ENCODE measurements around the gene OR52K1. TPM values are rescaled to one million over a fixed set of nuclear protein-coding genes. Genes with fewer than 3 reads are reported as not detected.

Gene OR52K1
- total RNA-seq, 2 experiments from 2014 or later = not detected

GRCh38 chr11:4459500-4459899 is 22.9 kb upstream of the OR52K1 start:
- H3K36me3 ChIP-seq (ENCODE audit: insufficient read depth, low read length) = no peaks in the 10 kb centered on the region
- ATAC-seq (ENCODE audit: poor library complexity) = peak; percentile 41
- DNase-seq = peak in 5 of 14 experiments; percentile 1 to 42 (median 4)
- Mint-ChIP-seq H3K36me3 (ENCODE audit: low read depth) (no peaks in the 10 kb centered on the region), H3K4me3 (no peak overlapping the region), H3K9me3 (peaks cover 5% of the 10 kb centered on the region), H3K27ac (no peak overlapping the region), H3K4me1 (ENCODE audit: low read depth) (peaks cover 6% of the 10 kb centered on the region), H3K27me3 (peaks cover 19% of the 10 kb centered on the region)
- peaks cover 0 to 6% of the 10 kb centered on the region in 2 experiments for H3K27me3 ChIP-seq (ENCODE audit: control insufficient read depth in 1 of 2, insufficient read depth in 2 of 2, low read length in 2 of 2)
- H3K4me3 ChIP-seq (ENCODE audit: low read length) = no peak overlapping the region
- H3K9me3 ChIP-seq (ENCODE audit: control insufficient read depth in 1 of 2, insufficient read depth in 1 of 2, low read length in 2 of 2) = peaks cover 0 to 2% of the 10 kb centered on the region in 2 experiments
- intact Hi-C loops (cut with DNase I, micrococcal nuclease) = no loop called here
- no peak for TF ChIP-seq CTCF (IDR thresholded peaks at IDR 0.05)
- no peak overlapping the region for H3K27ac ChIP-seq (ENCODE audit: low read depth in 1 of 2, low read length in 2 of 2)
- ChIA-PET CTCF (no interaction called here), POLR2A (no interaction called here)
- peaks cover 3% of the 10 kb centered on the region for H3K4me1 ChIP-seq (ENCODE audit: insufficient read depth, low read length)

DNA sequence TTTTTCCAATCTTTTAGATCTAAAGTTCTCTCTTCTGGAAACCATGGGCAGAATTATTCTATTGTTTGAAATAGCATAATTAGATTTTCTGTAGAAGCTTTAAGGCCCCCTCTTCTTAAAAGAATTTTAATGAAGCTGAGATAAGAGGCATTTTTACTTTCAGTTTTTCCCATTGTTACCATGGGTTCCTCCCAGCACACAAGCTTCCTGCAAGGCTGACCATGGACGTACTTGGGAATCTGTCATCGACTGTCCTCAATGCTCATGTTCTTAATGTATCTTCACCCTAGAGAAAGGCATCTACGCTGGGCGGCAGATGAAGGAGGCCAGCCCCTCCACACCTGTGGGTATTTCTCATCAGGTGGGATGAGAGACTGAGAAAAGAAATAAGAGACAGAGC is 22.3 kb upstream of the OR52K1 start:
- Mint-ChIP-seq H3K4me3 (no peak overlapping the region), H3K36me3 (ENCODE audit: low read depth) (no peaks in the 10 kb centered on the region), H3K4me1 (ENCODE audit: low read depth) (peaks cover 6% of the 10 kb centered on the region), H3K9me3 (peaks cover 5% of the 10 kb centered on the region), H3K27me3 (peaks cover 19% of the 10 kb centered on the region), H3K27ac (no peak overlapping the region)
- DNase-seq (no peak), ATAC-seq (ENCODE audit: poor library complexity) (no peak)
- no peak for TF ChIP-seq CTCF (IDR thresholded peaks at IDR 0.05)
- intact Hi-C loops (cut with DNase I, micrococcal nuclease) = no loop called here
- ChIA-PET CTCF (no interaction called here), POLR2A (no interaction called here)
- H3K36me3 ChIP-seq (ENCODE audit: insufficient read depth, low read length) = no peaks in the 10 kb centered on the region
- H3K27me3 ChIP-seq (ENCODE audit: control insufficient read depth in 1 of 2, insufficient read depth in 2 of 2, low read length in 2 of 2) = peaks cover 0 to 6% of the 10 kb centered on the region in 2 experiments
- peaks cover 0 to 6% of the 10 kb centered on the region in 2 experiments for H3K9me3 ChIP-seq (ENCODE audit: control insufficient read depth in 1 of 2, insufficient read depth in 1 of 2, low read length in 2 of 2)
- no peak overlapping the region for H3K4me3 ChIP-seq (ENCODE audit: low read length)
- no peak overlapping the region for H3K27ac ChIP-seq (ENCODE audit: low read depth in 1 of 2, low read length in 2 of 2)
- H3K4me1 ChIP-seq (ENCODE audit: insufficient read depth, low read length) = peaks cover 3% of the 10 kb centered on the region

DNA sequence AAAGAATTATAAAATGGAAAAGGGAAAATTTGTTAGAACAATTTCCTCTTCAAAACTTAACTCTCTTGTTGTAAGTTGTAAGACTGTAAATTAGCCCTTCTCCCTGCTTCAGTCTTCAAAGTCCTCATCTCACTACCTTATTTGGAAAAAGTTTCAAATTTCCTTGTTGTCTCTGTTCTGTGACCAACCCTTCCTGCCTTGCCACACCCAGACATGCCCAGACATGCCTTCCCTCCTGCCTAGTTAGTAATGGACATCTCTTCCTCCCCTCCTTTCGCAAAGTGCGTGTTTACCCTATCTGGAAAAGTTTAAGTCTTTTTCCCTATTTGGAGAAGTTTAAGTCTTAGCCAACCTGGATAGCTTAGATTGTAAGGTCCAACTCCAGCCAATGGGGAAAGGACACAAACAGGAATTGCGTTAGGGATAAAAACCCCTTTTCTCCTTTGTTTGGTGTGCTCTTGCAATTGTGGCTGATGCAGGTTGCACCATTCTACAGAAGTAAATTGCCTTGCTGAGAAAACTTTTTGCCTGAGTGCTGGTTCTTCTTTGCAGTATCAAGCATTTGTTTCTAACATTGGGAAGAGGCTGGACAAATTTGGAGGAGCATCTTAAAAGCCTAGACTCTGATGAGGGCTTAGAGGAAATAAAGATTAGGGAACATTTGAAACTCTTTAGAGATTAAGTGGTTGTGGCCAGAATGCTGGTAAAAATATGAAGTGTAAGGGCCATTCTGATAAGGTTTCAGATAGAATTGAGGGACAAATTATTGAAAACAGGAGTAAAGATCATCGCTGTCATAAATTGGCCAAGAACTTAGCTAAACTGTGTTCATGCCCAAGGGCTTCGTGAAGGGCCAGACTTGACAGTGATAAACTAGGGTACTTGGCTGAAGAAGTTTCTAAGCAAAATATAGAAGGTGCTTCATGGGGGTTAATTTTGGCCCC is 18.0 kb upstream of the OR52K1 start:
- Histone ChIP-seq H3K4me3 (ENCODE audit: low read length) (no peak overlapping the region), H3K27me3 (ENCODE audit: control insufficient read depth in 1 of 2, insufficient read depth in 2 of 2, low read length in 2 of 2) (no peaks in the 10 kb centered on the region), H3K36me3 (ENCODE audit: insufficient read depth, low read length) (no peaks in the 10 kb centered on the region), H3K27ac (ENCODE audit: low read depth in 1 of 2, low read length in 2 of 2) (no peak overlapping the region), H3K4me1 (ENCODE audit: insufficient read depth, low read length) (peaks cover under 1% of the 10 kb centered on the region), H3K9me3 (ENCODE audit: control insufficient read depth in 1 of 2, insufficient read depth in 1 of 2, low read length in 2 of 2) (peaks cover 3 to 6% of the 10 kb centered on the region in 2 experiments)
- CTCF ChIA-PET = interaction anchor here (1.1 kb wide), 1 partner anchor 54 kb away, joined by 3 read pairs; no protein-coding TSS in a partner anchor
- ATAC-seq (ENCODE audit: poor library complexity) = no peak
- Mint-ChIP-seq H3K4me3 (no peak overlapping the region), H3K9me3 (peaks cover 5% of the 10 kb centered on the region), H3K27me3 (peaks cover 8% of the 10 kb centered on the region), H3K27ac (no peak overlapping the region), H3K36me3 (ENCODE audit: low read depth) (no peaks in the 10 kb centered on the region), H3K4me1 (ENCODE audit: low read depth) (no peaks in the 10 kb centered on the region)
- intact Hi-C loops (cut with DNase I, micrococcal nuclease) = no loop called here
- POLR2A ChIA-PET = no interaction called here
- no peak for DNase-seq
- no peak for TF ChIP-seq CTCF (IDR thresholded peaks at IDR 0.05)
